GM19397 (cell line): ENCODE data around the gene FAM81A.

Experiments used
- ATAC-seq: cut with Tn5 transposase; IDR thresholded peaks from one replicate; pipeline ENCODE4 v1.9.1; 2021; ENCODE audit warnings: mild to moderate bottlenecking, moderate library complexity; ENCODE audit not compliant: unreplicated experiment

Gene FAM81A

GRCh38 chr15:59539799-59540198 lies 101.8 kb downstream of the FAM81A start:
- no peak for ATAC-seq

DNA sequence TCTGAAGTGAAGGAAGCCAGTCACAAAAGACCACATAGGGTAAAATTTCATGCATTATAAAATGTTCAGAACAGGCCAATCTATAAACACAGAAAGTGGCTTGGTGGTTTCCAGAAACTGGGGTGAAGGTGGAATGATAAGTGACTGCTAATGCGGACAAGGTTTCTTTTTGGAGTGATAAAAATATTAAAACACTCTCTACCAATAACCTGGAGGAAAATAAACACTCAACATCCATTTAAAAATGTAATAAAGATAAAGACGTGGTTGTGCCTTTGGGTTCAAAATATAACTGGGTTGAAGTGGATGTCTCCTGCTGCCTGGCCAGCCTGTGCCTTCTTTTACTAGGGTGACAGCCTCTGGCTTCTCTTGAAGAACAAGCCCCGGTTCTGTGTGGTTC lies 102.7 kb downstream of the FAM81A start:
- ATAC-seq: no peak

DNA sequence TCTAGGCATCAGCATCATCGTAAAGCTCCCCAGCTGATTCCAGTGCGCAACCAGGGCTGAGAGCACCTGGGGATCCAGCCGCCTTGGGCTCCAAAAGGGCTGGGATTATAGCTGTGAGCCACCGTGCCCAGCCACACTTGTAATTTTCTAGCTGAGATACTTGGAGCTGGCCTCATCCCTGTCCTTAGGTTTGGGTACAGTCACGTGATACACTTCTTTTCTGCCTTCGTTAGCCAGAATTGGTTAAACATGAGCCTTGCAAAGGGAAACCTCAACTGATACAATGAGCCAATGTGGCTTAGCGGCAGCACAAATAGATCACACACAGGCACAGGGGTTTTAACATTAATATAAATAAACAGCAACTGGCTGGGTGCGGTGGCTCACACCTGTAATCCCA lies 103.8 kb downstream of the FAM81A start:
- no peak for ATAC-seq

- peak; percentile 80 for ATAC-seq
Measured at GRCh38 chr15:59543721-59544547, 105.9 kb downstream of the FAM81A start.

- ATAC-seq: no peak
Measured at GRCh38 chr15:59545573-59545972, 107.6 kb downstream of the FAM81A start.

- no peak for ATAC-seq
Measured at GRCh38 chr15:59548501-59549226, 110.7 kb downstream of the FAM81A start.

DNA sequence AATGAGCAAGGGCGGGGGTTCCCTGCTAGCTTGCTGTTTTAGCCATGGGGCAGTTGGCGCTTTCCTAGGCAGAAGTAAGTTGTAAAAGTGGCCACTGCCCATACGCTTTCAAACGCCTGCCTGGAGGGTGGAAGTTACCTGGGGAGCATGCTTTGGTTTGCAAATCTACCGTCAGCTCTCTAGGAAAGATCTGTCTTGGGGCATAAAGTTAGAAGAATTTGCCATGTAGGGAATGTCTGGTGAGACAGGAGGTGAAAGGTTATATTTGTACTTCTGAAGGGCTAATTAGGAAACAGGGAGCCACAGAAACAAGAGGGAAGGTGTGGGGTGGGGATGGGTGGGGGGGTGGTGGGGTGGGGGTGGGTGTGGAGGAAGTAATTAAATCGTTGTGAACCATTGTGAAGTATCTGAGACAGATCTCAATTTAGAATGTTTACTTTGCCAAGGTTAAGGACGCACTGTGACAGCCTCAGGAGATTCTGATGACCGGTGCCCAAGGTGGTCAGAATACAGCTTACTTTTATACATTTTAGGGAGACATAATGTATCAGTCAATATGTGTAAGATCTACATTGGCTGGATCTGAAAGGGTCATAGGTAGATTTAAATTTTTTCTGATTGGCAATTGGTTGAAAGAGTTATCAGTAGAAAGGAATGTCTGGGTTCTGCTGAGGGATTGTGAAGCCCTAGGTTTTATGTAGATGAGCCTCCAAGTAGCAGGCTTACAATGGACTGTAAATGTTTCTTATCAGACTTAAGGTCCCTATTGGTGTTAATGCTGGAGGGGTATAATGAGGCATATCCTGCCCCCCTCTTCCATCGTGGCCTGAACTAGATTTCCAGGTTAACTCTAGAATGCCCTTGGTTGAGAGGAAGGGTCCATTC lies 111.6 kb downstream of the FAM81A start:
- no peak for ATAC-seq

DNA sequence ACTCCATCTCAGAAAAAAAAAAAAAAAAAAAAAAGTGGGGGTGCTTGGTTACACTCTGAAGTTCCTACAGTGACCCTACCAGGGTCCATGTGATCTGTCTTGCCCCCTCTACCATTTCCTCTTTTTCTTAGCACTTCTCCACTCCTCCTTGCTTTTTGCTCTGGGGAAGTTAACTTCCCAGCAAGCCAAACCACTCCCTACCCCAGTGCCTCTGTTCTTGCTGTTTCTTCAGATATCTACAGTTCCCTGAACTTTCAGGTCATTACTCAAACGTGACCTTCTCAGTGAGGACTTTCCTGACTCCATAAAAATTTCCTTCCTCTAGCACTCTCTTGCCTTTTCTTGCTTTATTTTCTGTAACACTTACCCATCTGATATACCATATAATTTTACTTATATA lies 112.5 kb downstream of the FAM81A start:
- no peak for ATAC-seq

GRCh38 chr15:59550956-59551355 lies 113.0 kb downstream of the FAM81A start:
- no peak for ATAC-seq

DNA sequence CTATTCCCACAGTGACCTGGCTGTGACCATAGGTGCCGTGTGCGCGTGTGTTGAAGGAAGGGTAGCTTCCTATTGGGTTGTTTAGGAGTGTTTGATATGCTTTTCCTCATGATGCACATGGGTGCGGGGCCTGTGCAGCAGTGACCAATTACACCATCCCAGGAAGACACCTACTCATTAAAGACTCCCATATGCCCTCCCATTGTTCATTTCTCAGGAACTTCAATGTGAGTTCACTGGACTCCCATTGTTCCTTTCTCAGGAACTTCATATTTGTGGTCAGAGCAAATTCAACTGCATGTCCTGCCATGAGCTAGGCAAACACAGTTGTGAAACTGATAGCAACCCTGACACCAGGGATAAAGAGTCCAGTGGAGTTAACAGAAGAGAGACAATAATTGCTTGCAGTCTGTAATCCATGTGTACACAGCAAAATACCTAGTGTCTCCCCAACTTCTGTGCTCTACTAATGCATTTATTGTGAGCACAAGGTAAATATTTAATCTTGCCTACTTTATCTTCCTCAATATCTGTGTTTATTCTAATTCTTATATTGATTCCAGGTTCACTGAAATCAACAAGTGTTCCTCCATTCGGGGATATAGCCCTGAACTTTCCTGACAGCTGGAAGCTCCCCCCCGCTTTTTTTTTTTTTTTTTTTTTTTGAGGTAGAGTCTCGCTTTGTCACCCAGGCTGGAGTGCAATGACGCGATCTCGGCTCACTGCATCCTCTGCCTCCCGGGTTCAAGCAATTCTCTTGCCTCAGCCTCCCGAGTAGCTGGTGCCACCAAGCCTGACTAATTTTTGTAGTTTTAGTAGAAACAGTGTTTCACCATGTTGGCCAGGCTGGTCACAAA lies 116.1 kb downstream of the FAM81A start:
- no peak for ATAC-seq

GRCh38 chr15:59555696-59556095 lies 117.7 kb downstream of the FAM81A start:
- ATAC-seq: no peak

- no peak for ATAC-seq
Measured at GRCh38 chr15:59556380-59556779, 118.4 kb downstream of the FAM81A start.

DNA sequence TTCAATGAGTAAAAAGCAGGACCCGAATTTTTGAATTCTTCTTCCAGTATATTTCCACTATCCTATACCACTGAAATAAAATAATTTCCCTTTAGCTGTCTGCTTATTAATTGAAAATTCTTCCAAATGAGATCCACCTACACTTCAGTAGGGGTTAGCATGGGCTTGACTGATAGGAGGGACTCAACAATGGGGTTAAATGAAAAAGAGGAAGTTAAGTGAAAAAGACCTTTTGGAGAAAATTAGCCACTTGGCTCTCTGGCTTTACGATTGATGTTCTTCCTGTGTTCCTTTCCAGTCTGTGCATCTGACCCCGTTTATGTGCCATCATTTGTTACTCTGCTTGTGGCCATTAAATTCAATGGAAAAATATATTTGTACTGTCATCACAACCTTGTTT lies 119.6 kb downstream of the FAM81A start:
- ATAC-seq: no peak

- ATAC-seq: no peak
Measured at GRCh38 chr15:59558851-59559250, 120.9 kb downstream of the FAM81A start.

DNA sequence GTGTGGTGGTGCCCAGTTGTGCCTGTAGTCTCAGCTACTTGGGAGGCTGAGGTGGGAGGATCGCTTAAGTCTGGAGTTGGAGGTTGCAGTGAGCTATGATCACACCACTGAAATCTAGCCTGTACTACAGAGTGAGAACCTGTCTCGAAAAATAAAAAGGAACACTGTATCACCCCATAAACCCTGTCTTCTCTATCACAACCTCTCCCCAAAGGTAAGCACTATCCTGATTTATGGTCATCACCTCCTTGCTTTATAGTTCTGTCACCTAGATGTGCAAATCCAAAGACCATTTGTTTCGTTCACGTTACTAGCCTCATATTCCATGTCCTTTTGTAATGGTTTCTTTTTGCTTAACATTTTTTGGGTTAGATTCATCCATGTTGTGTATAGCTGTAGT lies 123.6 kb downstream of the FAM81A start:
- ATAC-seq: no peak

- ATAC-seq: no peak
Measured at GRCh38 chr15:59562448-59563186, 124.6 kb downstream of the FAM81A start.

- ATAC-seq: no peak
Measured at GRCh38 chr15:59565299-59565698, 127.3 kb downstream of the FAM81A start.

DNA sequence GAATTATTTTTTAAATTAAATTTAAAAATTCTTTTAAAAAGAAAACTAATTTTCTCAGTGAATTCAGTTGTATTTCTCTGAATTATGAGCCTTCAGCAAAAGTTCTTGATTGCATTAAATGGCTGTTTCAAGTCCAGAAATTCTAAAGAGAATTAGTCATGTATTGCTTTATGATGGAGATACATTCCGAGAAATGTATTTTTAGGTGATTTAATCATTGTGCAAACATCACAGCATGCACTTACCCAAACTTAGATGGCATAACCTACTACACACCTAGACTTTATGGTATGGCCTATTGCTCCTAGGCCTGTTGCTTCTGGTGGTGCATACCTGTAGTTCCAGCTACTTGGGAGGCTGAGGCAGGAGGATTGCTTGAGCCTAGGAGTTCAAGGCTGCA lies 129.3 kb downstream of the FAM81A start:
- no peak for ATAC-seq

- ATAC-seq: no peak
Measured at GRCh38 chr15:59569477-59569876, 131.5 kb downstream of the FAM81A start.

DNA sequence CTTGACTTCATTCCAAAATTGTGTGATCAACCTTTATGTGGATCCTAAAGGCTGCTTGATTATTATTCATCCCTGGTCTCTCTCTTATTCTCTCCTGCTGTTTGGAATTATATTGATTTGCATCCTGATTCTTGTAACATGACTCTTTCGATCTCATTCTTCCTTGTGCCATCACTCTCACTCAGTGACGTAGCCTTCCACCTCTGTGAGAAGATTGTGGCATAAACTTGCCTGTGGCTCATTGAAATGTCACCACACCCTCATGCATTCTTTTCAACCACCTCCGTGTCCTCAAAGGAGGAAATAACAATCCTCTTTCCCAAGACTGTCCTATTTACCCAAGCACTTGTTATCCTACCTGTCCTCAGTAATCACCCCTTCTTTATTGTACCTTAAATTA lies 132.3 kb downstream of the FAM81A start:
- no peak for ATAC-seq
